SU-DHL-6 (cell line): Measurements from ENCODE around the gene JHY.

ENCODE experiments used
- H2AFZ ChIP-seq: fragments of 200-600 bp; sonication (generic); 2 replicates; pipeline ENCODE4 v1.6.1; 2014; ENCODE audit warnings: low read depth, mild to moderate bottlenecking, moderate library complexity, mixed read lengths, antibody characterized with exemption, low read length; ENCODE audit not compliant: severe bottlenecking
- H3F3A ChIP-seq: fragments of 200-600 bp; shearing (Covaris generic); 2 replicates; pipeline ENCODE4 v1.6.0; 2016; ENCODE audit warnings: antibody characterized with exemption, mild to moderate bottlenecking; ENCODE audit not compliant: insufficient read depth
- H3K27ac ChIP-seq: fragments of 200-600 bp; sonication (generic); 2 replicates; pipeline ENCODE4 v1.5.1; 2016; ENCODE audit warnings: low read depth, mild to moderate bottlenecking, low read length, moderate library complexity, mixed read lengths
- H3K27me3 ChIP-seq: fragments of 200-600 bp; sonication (generic), shearing (Covaris generic); 2 replicates; pipeline ENCODE4 v1.6.0; 2014; ENCODE audit warnings: mild to moderate bottlenecking, low read length
- H3K36me3 ChIP-seq: fragments of 200-600 bp; sonication (generic); 2 replicates; pipeline ENCODE4 v1.6.1; 2014; ENCODE audit warnings: mild to moderate bottlenecking, low read length, mixed read lengths
- H3K4me2 ChIP-seq: fragments of 300-600, 200-600 bp; shearing (Covaris generic), sonication (generic); 2 replicates; pipeline ENCODE4 v1.6.0; 2014; ENCODE audit warnings: low read length, low read depth, mild to moderate bottlenecking; ENCODE audit not compliant: poor library complexity, severe bottlenecking
- H3K4me3 ChIP-seq: fragments of 200-600 bp; sonication (generic); 2 replicates; pipeline ENCODE4 v1.5.1; 2014; ENCODE audit warnings: antibody characterized with exemption, low read length, mild to moderate bottlenecking, mixed read lengths; ENCODE audit not compliant: insufficient read depth, poor library complexity, severe bottlenecking
- H3K79me2 ChIP-seq: fragments of 200-600 bp; sonication (generic); 2 replicates; pipeline ENCODE4 v1.6.1; 2014; ENCODE audit warnings: mild to moderate bottlenecking, low read length, moderate library complexity; ENCODE audit not compliant: insufficient read depth
- H3K9ac ChIP-seq: fragments of 200-600 bp; sonication (generic); 2 replicates; pipeline ENCODE4 v1.7.0; 2014; ENCODE audit warnings: mild to moderate bottlenecking, low read length
- H3K9me2 ChIP-seq: fragments of 200-600 bp; sonication (generic); replicated peaks from 2 replicates; pipeline ENCODE4 v1.6.1; 2014; ENCODE audit warnings: low read length; ENCODE audit not compliant: insufficient read depth
- H3K9me3 ChIP-seq: fragments of 200-600 bp; sonication (generic); 2 replicates; pipeline ENCODE4 v1.6.1; 2014; ENCODE audit warnings: low read length, mixed read lengths; ENCODE audit not compliant: insufficient read depth
- H4K20me1 ChIP-seq: fragments of 200-600 bp; sonication (generic); 2 replicates; pipeline ENCODE4 v1.6.1; 2014; ENCODE audit warnings: low read depth, mild to moderate bottlenecking, antibody characterized with exemption, low read length, moderate library complexity, mixed read lengths
- EZH2phosphoT487 ChIP-seq: fragments of 200-600 bp; sonication (generic), shearing (Covaris generic); conservative IDR thresholded peaks from 2 replicates; pipeline ENCODE4 v1.6.1; 2018; ENCODE audit warnings: mild to moderate bottlenecking, antibody characterized with exemption, low read length, moderate library complexity, mixed read lengths
- TF ChIP-seq, protein P1 (sequence below): fragments of 200-600 bp; sonication (generic); IDR thresholded peaks from one replicate; pipeline ENCODE4 v1.5.1; 2017; ENCODE audit warnings: antibody characterized with exemption, mild to moderate bottlenecking, low read length, moderate library complexity; ENCODE audit not compliant: insufficient read depth, poor library complexity, severe bottlenecking

The JHY gene

DNA sequence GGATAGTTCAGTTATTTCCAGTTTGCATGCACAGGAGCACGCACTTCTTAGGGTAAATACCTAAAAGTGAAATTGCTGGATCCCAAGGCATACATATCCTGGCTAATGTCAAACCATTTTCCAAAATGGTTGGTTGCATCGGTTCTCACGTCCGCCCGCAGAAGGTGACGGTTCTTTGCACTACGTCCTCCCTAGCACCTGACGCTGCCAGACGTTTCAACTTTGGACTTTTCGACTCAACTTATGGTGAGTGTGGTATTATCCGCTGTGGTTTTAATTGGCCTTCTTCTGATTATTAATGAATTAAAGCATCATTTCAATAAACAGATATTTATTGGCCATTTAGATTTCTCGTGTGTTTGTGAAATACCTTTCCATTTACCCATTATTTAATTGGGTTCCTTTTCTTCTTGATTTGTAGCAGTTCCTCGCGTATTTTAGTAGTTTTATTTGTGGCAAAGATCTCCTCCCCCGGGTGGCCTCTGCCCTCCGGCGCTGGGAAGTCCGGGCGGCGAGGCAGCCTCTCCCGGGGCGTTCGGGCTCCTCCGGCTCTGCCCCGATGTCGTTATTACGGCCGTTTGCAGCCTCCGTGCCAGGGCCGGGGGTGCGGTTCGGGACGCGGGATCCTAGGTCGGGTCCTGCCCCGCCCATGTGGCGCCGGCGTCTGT is at the start of gene JHY:
TSS of gene JHY (plus strand) at position 571 of the 668 bp plus-strand sequence. CDS start 3,091 bp downstream, outside the sequence.
- Histone ChIP-seq H3K4me3 (no peak within 1 kb of the TSS), H3K9me2 (no peaks in the 10 kb centered on the region), H3K4me2 (no peak within 1 kb of the TSS), H4K20me1 (no peaks in the 10 kb centered on the region), H3K36me3 (no peaks in the 10 kb centered on the region), H3K9me3 (no peaks in the 10 kb centered on the region), H2AFZ (no peak within 1 kb of the TSS), H3F3A (no peaks in the 10 kb centered on the region), H3K79me2 (no peaks in the 10 kb centered on the region), H3K27ac (no peak within 1 kb of the TSS), H3K9ac (no peak within 1 kb of the TSS), H3K27me3 (no peaks in the 10 kb centered on the region)
- TF ChIP-seq, protein P1, sequence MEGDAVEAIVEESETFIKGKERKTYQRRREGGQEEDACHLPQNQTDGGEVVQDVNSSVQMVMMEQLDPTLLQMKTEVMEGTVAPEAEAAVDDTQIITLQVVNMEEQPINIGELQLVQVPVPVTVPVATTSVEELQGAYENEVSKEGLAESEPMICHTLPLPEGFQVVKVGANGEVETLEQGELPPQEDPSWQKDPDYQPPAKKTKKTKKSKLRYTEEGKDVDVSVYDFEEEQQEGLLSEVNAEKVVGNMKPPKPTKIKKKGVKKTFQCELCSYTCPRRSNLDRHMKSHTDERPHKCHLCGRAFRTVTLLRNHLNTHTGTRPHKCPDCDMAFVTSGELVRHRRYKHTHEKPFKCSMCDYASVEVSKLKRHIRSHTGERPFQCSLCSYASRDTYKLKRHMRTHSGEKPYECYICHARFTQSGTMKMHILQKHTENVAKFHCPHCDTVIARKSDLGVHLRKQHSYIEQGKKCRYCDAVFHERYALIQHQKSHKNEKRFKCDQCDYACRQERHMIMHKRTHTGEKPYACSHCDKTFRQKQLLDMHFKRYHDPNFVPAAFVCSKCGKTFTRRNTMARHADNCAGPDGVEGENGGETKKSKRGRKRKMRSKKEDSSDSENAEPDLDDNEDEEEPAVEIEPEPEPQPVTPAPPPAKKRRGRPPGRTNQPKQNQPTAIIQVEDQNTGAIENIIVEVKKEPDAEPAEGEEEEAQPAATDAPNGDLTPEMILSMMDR = no peak
- TF ChIP-seq EZH2phosphoT487 = no peak

DNA sequence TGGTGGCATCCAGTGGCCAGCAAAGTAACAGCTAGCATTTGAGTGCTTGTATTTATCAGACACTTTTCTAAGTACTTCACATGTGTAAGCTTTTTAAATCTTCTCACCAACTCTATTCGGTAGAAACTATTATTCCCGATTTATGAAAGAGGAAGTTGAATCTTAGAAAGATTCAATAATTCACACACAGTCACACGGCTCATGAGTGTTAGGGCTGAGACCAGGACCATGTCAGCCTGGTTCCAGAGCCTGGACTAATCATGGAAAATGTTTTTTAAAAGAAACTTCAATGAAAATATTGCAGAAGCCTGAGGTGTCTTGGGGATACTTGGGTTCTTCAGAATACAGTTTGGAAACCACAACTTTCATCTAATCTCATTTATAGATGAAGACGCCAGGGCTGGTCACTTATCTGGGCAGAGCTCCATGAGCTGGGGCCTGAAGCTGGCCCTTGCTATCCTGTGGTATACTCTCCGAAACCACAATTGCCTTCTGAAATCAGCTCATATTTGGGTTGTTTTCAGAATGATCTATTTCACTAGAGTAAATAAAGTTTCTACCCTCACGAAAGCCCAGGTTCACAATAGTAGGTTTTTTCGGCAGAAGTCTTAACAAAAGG is 48.6 kb upstream of the JHY start:
- Histone ChIP-seq H3K27me3 (no peaks in the 10 kb centered on the region), H3K4me3 (no peak overlapping the region), H4K20me1 (no peaks in the 10 kb centered on the region), H3K9ac (no peak overlapping the region), H3K27ac (no peak overlapping the region), H3F3A (no peaks in the 10 kb centered on the region), H3K79me2 (no peaks in the 10 kb centered on the region), H3K9me2 (no peaks in the 10 kb centered on the region), H3K9me3 (no peaks in the 10 kb centered on the region), H2AFZ (no peak overlapping the region), H3K4me2 (no peak overlapping the region), H3K36me3 (no peaks in the 10 kb centered on the region)
- no peak for TF ChIP-seq EZH2phosphoT487
- TF ChIP-seq, protein P1 = no peak

DNA sequence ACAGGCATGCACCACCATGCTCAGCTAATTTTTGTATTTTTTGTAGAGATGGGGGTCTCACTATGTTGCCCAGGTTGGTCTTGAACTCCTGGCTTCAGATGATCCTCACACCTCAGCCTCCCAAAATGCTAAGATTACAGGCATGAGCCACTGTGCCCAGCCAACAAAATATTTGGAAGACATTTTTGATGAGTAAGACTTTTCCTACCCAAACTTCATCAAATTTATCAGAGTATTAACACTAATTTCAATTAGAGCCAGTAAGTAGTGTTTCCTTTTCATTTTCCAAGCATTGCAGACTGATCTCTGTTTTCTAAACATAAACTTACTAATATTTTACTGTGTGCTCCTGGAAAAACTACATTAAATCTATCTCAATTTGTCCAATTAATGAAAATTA is 45.6 kb upstream of the JHY start:
- Histone ChIP-seq H3K9me2 (no peaks in the 10 kb centered on the region), H3F3A (no peaks in the 10 kb centered on the region), H4K20me1 (no peaks in the 10 kb centered on the region), H3K27ac (no peak overlapping the region), H2AFZ (no peak overlapping the region), H3K9me3 (no peaks in the 10 kb centered on the region), H3K4me2 (no peak overlapping the region), H3K4me3 (no peak overlapping the region), H3K27me3 (no peaks in the 10 kb centered on the region), H3K36me3 (no peaks in the 10 kb centered on the region), H3K9ac (no peak overlapping the region), H3K79me2 (no peaks in the 10 kb centered on the region)
- no peak for TF ChIP-seq EZH2phosphoT487
- TF ChIP-seq, protein P1 = no peak
